ENCODE measurements around the gene TOM1. TPM values are rescaled to one million over a fixed set of nuclear protein-coding genes. Genes with fewer than 3 reads are reported as not detected.

The TOM1 gene
- total and polyA plus RNA-seq, 2 of the 13 experiments (the other 11 are each of a cell fraction or from before 2014, with no cell fraction given) = 30.8 to 87.3 TPM

DNA sequence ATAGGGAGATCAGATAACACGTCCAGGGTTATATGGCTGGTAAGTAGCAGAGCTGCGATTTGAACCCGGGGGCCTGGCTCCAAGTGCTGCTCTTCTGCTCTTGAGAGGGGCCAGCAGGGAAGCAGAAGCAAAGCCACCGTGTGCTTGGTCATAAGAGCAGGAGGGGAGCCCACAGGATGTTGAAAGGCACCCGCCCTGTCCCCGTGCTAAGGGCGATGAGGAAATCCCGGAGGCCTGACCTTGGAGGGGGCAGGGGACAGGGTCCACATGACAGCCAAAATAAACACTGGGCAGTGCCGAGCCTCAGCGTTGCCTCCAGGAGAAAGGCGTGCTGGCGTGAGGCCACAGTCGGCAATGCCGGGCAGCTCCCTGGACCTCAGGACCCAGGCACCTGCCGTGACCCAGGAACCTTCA is 28.8 kb downstream of the TOM1 start (continued):
- TF ChIP-seq, protein P1, sequence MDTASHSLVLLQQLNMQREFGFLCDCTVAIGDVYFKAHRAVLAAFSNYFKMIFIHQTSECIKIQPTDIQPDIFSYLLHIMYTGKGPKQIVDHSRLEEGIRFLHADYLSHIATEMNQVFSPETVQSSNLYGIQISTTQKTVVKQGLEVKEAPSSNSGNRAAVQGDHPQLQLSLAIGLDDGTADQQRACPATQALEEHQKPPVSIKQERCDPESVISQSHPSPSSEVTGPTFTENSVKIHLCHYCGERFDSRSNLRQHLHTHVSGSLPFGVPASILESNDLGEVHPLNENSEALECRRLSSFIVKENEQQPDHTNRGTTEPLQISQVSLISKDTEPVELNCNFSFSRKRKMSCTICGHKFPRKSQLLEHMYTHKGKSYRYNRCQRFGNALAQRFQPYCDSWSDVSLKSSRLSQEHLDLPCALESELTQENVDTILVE (CRISPR knock-in tag; IDR thresholded peaks at IDR 0.05) = peak; percentile 96
- TF ChIP-seq ZNF326 (CRISPR knock-in tag; IDR thresholded peaks at IDR 0.05; ENCODE audit: borderline replicate concordance) (no peak), SKI (IDR thresholded peaks at IDR 0.05; ENCODE audit: partially characterized antibody) (peak; percentile 86), PHF5A (CRISPR knock-in tag; IDR thresholded peaks at IDR 0.05; ENCODE audit: low read depth, unreplicated experiment) (peak; percentile 96), GZF1 (CRISPR knock-in tag; IDR thresholded peaks at IDR 0.05) (0 out of 2 replicates have a peak, but pooled peaks have one; percentile 57), HDAC6 (IDR thresholded peaks at IDR 0.05; ENCODE audit: low read depth, low read length) (no peak), ZNF543 (CRISPR knock-in tag; IDR thresholded peaks at IDR 0.05) (peak; percentile 97), MLLT10 (CRISPR knock-in tag; IDR thresholded peaks at IDR 0.05) (no peak), ZNF251 (CRISPR knock-in tag; IDR thresholded peaks at IDR 0.05) (no peak), ZNF782 (CRISPR knock-in tag; IDR thresholded peaks at IDR 0.05; ENCODE audit: borderline replicate concordance) (peak; percentile 51; the same call in 1 of the 2 replicates), ZNF550 (CRISPR knock-in tag; IDR thresholded peaks at IDR 0.05; ENCODE audit: borderline replicate concordance) (peak; percentile 80; the same call in 1 of the 2 replicates), MTA3 (CRISPR knock-in tag; IDR thresholded peaks at IDR 0.05) (no peak), ZNF768 (CRISPR knock-in tag; IDR thresholded peaks at IDR 0.05) (peak; percentile 48)
- TF ChIP-seq, protein P2, sequence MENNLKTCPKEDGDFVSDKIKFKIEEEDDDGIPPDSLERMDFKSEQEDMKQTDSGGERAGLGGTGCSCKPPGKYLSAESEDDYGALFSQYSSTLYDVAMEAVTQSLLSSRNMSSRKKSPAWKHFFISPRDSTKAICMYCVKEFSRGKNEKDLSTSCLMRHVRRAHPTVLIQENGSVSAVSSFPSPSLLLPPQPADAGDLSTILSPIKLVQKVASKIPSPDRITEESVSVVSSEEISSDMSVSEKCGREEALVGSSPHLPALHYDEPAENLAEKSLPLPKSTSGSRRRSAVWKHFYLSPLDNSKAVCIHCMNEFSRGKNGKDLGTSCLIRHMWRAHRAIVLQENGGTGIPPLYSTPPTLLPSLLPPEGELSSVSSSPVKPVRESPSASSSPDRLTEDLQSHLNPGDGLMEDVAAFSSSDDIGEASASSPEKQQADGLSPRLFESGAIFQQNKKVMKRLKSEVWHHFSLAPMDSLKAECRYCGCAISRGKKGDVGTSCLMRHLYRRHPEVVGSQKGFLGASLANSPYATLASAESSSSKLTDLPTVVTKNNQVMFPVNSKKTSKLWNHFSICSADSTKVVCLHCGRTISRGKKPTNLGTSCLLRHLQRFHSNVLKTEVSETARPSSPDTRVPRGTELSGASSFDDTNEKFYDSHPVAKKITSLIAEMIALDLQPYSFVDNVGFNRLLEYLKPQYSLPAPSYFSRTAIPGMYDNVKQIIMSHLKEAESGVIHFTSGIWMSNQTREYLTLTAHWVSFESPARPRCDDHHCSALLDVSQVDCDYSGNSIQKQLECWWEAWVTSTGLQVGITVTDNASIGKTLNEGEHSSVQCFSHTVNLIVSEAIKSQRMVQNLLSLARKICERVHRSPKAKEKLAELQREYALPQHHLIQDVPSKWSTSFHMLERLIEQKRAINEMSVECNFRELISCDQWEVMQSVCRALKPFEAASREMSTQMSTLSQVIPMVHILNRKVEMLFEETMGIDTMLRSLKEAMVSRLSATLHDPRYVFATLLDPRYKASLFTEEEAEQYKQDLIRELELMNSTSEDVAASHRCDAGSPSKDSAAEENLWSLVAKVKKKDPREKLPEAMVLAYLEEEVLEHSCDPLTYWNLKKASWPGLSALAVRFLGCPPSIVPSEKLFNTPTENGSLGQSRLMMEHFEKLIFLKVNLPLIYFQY (CRISPR knock-in tag; IDR thresholded peaks at IDR 0.05; ENCODE audit: borderline replicate concordance) = peak; percentile 74
- TF ChIP-seq, protein P3, sequence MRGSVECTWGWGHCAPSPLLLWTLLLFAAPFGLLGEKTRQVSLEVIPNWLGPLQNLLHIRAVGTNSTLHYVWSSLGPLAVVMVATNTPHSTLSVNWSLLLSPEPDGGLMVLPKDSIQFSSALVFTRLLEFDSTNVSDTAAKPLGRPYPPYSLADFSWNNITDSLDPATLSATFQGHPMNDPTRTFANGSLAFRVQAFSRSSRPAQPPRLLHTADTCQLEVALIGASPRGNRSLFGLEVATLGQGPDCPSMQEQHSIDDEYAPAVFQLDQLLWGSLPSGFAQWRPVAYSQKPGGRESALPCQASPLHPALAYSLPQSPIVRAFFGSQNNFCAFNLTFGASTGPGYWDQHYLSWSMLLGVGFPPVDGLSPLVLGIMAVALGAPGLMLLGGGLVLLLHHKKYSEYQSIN (CRISPR knock-in tag; IDR thresholded peaks at IDR 0.05; ENCODE audit: borderline replicate concordance) = no peak
- TF ChIP-seq, protein P4, sequence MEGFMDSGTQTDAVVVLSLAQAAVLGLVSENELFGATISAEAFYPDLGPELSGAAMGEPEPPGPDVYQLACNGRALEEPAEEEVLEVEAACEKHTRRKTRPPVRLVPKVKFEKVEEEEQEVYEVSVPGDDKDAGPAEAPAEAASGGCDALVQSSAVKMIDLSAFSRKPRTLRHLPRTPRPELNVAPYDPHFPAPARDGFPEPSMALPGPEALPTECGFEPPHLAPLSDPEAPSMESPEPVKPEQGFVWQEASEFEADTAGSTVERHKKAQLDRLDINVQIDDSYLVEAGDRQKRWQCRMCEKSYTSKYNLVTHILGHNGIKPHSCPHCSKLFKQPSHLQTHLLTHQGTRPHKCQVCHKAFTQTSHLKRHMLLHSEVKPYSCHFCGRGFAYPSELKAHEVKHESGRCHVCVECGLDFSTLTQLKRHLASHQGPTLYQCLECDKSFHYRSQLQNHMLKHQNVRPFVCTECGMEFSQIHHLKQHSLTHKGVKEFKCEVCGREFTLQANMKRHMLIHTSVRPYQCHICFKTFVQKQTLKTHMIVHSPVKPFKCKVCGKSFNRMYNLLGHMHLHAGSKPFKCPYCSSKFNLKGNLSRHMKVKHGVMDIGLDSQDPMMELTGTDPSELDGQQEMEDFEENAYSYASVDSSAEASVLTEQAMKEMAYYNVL (CRISPR knock-in tag; IDR thresholded peaks at IDR 0.05; ENCODE audit: borderline replicate concordance) = peak; percentile 87
- TF ChIP-seq, protein P5, sequence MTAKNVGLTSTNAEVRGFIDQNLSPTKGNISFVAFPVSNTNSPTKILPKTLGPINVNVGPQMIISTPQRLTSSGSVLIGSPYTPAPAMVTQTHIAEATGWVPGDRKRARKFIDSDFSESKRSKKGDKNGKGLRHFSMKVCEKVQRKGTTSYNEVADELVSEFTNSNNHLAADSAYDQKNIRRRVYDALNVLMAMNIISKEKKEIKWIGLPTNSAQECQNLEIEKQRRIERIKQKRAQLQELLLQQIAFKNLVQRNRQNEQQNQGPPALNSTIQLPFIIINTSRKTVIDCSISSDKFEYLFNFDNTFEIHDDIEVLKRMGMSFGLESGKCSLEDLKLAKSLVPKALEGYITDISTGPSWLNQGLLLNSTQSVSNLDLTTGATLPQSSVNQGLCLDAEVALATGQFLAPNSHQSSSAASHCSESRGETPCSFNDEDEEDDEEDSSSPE (CRISPR knock-in tag; IDR thresholded peaks at IDR 0.05) = peak; percentile 76
- TF ChIP-seq, protein P6, sequence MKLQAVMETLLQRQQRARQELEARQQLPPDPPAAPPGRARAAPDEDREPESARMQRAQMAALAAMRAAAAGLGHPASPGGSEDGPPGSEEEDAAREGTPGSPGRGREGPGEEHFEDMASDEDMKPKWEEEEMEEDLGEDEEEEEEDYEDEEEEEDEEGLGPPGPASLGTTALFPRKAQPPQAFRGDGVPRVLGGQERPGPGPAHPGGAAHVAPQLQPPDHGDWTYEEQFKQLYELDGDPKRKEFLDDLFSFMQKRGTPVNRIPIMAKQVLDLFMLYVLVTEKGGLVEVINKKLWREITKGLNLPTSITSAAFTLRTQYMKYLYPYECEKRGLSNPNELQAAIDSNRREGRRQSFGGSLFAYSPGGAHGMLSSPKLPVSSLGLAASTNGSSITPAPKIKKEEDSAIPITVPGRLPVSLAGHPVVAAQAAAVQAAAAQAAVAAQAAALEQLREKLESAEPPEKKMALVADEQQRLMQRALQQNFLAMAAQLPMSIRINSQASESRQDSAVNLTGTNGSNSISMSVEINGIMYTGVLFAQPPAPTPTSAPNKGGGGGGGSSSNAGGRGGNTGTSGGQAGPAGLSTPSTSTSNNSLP (IDR thresholded peaks at IDR 0.05; ENCODE audit: low read depth, low read length) = no peak
